D341Med (cell line): ENCODE results near the gene ZNF229.
"Not testable (repeated sequence)": the region's sequence is repeated elsewhere in the genome, so short reads cannot be mapped to it uniquely, and the experiment has no call there.

Experiments used
- DNase-seq: peaks from one replicate; pipeline ENCODE4 v3.0.0; 2012; ENCODE audit warnings: low spot score

ZNF229 gene

GRCh38 chr19:44447916-44448674 is at the start of gene ZNF229:
TSS of gene ZNF229 (minus strand) at chr19:44448472. CDS start at chr19:44442847, 5,625 bp downstream.
- DNase-seq = peak; percentile 92

- DNase-seq = no peak
Measured at GRCh38 chr19:44496711-44497110, 48.4 kb upstream of the ZNF229 start.

- DNase-seq = no peak
Measured at GRCh38 chr19:44476559-44477408, 28.5 kb upstream of the ZNF229 start.

GRCh38 chr19:44468730-44469129 is 20.5 kb upstream of the ZNF229 start:
- DNase-seq = not testable (repeated sequence)

GRCh38 chr19:44462600-44463286 is 14.5 kb upstream of the ZNF229 start:
- not testable (repeated sequence) for DNase-seq

- DNase-seq = not testable (repeated sequence)
Measured at GRCh38 chr19:44456016-44456415, 7.7 kb upstream of the ZNF229 start.

GRCh38 chr19:44455100-44455499 is 6.8 kb upstream of the ZNF229 start:
- no peak for DNase-seq

- no peak for DNase-seq
Measured at GRCh38 chr19:44452367-44452766, 4.1 kb upstream of the ZNF229 start.

GRCh38 chr19:44451687-44452086 is 3.4 kb upstream of the ZNF229 start:
- no peak for DNase-seq

- peak; percentile 51 for DNase-seq
Measured at GRCh38 chr19:44438441-44438840, 9.8 kb downstream of the ZNF229 start.

- no peak for DNase-seq
Measured at GRCh38 chr19:44435441-44435840, 12.8 kb downstream of the ZNF229 start.

GRCh38 chr19:44430956-44431355 is 17.3 kb downstream of the ZNF229 start:
- DNase-seq = no peak

- not testable (repeated sequence) for DNase-seq
Measured at GRCh38 chr19:44415553-44415952, 32.7 kb downstream of the ZNF229 start.

- DNase-seq = peak; percentile 95
Measured at GRCh38 chr19:44401139-44402115, 46.8 kb downstream of the ZNF229 start, which contains the start of gene ZNF285. TSS of gene ZNF285 (minus strand) at chr19:44401608. CDS start at chr19:44397213, 4,395 bp downstream.

- DNase-seq = not testable (repeated sequence)
Measured at GRCh38 chr19:44389268-44389667, 59.0 kb downstream of the ZNF229 start.
